H1 (cell line): ENCODE measurements around the gene UNC93A. TPM values are rescaled to one million over a fixed set of nuclear protein-coding genes. Genes with fewer than 3 reads are reported as not detected.

Experiments
- CTCF ChIA-PET: fragments of 300-600 bp; sonication (Branson Sonifier 250); formaldehyde crosslinking; loops from one replicate; lab custom pipeline; 2021; ENCODE audit not compliant: partially characterized antibody; lab: Charles Lee
- POLR2A ChIA-PET: fragments of 300-600 bp; sonication (Branson Sonifier 250); formaldehyde crosslinking; loops from one replicate; lab custom pipeline; 2021; ENCODE audit warnings: inconsistent platforms; ENCODE audit not compliant: partially characterized antibody; lab: Charles Lee
- DNase-seq, 2 experiments: peaks; one replicate each; pipeline versions ENCODE4 v3.0.0 to v3.0.0-alpha.2; 2010 to 2022; ENCODE audit warnings: low spot score in 2 of 2, low read depth in 1 of 2, mixed read lengths in 1 of 2
- FAIRE-seq: peaks from 2 replicates; lab custom pipeline; 2011; peaks lifted over from hg19 to GRCh38; lab: Jason Lieb, UNC
- H2AFZ ChIP-seq: 2 replicates; pipeline ENCODE4 v1.8.1; 2012; ENCODE audit warnings: low read length, inconsistent platforms
- H2AK5ac ChIP-seq: 2 replicates; pipeline ENCODE4 v1.6.1; 2013; ENCODE audit warnings: low read depth, low read length
- H2BK120ac ChIP-seq: replicated peaks from 2 replicates; pipeline ENCODE3; 2013; ENCODE audit warnings: low read depth, low read length, inconsistent platforms
- H2BK12ac ChIP-seq: 2 replicates; pipeline ENCODE4 v1.6.1; 2013; ENCODE audit warnings: low read depth, low read length
- H2BK15ac ChIP-seq: 2 replicates; pipeline ENCODE4 v1.6.1; 2013; ENCODE audit warnings: low read length
- H2BK20ac ChIP-seq: 2 replicates; pipeline ENCODE4 v1.6.1; 2013; ENCODE audit warnings: low read length
- H2BK5ac ChIP-seq: 2 replicates; pipeline ENCODE4 v1.6.1; 2013; ENCODE audit warnings: low read depth, low read length
- H3K14ac ChIP-seq: 2 replicates; pipeline ENCODE4 v1.6.1; 2013; ENCODE audit warnings: inconsistent platforms; ENCODE audit not compliant: insufficient read length
- H3K18ac ChIP-seq: 2 replicates; pipeline ENCODE4 v1.6.1; 2013; ENCODE audit warnings: low read length; ENCODE audit errors: extremely low read depth
- H3K23ac ChIP-seq: 2 replicates; pipeline ENCODE4 v1.6.1; 2013; ENCODE audit warnings: inconsistent platforms; ENCODE audit not compliant: insufficient read length
- H3K23me2 ChIP-seq: 2 replicates; pipeline ENCODE4 v1.6.1; 2013; ENCODE audit warnings: low read depth, low read length
- H3K27ac ChIP-seq: 2 replicates; pipeline ENCODE4 v1.6.1; 2011; ENCODE audit warnings: low read depth, low read length, inconsistent platforms
- H3K27me3 ChIP-seq, 4 experiments: replicated peaks in 1 of 4; 1 replicate in 1 of 4; 2 replicates in 3 of 4; pipeline versions ENCODE4 v1.6.1 to v1.8.1; 2011 to 2013; ENCODE audit warnings: low read length in 3 of 4, mild to moderate bottlenecking in 3 of 4, inconsistent platforms in 2 of 4, mixed read lengths in 2 of 4, moderate library complexity in 1 of 4; ENCODE audit not compliant: control insufficient read depth in 3 of 4, insufficient read depth in 3 of 4; ENCODE audit errors: extremely low read depth in 1 of 4
- H3K36me3 ChIP-seq, 4 experiments: 2 replicates each; pipeline versions ENCODE4 v1.6.1 to v1.8.1; 2011 to 2013; ENCODE audit warnings: mild to moderate bottlenecking in 4 of 4, low read length in 3 of 4, moderate library complexity in 2 of 4, control low read depth in 1 of 4, inconsistent platforms in 1 of 4; ENCODE audit not compliant: insufficient read depth in 4 of 4, control insufficient read depth in 2 of 4
- H3K4ac ChIP-seq: replicated peaks from 2 replicates; pipeline ENCODE3; 2013; ENCODE audit warnings: low read length, low read depth, mixed read lengths, inconsistent platforms; ENCODE audit not compliant: insufficient read length
- H3K4me1 ChIP-seq, 4 experiments: replicated peaks in 1 of 4; 1 replicate in 1 of 4; 2 replicates in 3 of 4; pipeline versions ENCODE4 v1.6.1 to v1.8.1; 2011 to 2013; ENCODE audit warnings: low read length in 3 of 4, inconsistent platforms in 2 of 4, mixed read lengths in 1 of 4; ENCODE audit not compliant: insufficient read depth in 4 of 4, control insufficient read depth in 3 of 4
- H3K4me2 ChIP-seq, 2 experiments: 2 replicates each; pipeline versions ENCODE4 v1.6.1 to v1.8.1; 2011 to 2013; ENCODE audit warnings: low read depth in 2 of 2, low read length in 2 of 2, control low read depth in 1 of 2, inconsistent platforms in 1 of 2, mild to moderate bottlenecking in 1 of 2; ENCODE audit not compliant: insufficient read depth in 1 of 2
- H3K4me3 ChIP-seq, 4 experiments: fragments of 200-600, 300-600 bp in 1 of 4; sonication (generic), shearing (Covaris generic), sonication (Bioruptor Twin) in 1 of 4; 2 replicates each; pipeline versions ENCODE4 v1.5.1 to v1.8.1; 2011 to 2016; ENCODE audit warnings: low read length in 4 of 4, low read depth in 3 of 4, control low read depth in 2 of 4, inconsistent platforms in 2 of 4, mild to moderate bottlenecking in 2 of 4, mixed read lengths in 1 of 4, moderate library complexity in 1 of 4; ENCODE audit not compliant: insufficient read depth in 2 of 4; ENCODE audit errors: extremely low read depth in 1 of 4
- H3K56ac ChIP-seq: replicated peaks from 2 replicates; pipeline ENCODE3; 2013; ENCODE audit warnings: low read depth, mild to moderate bottlenecking, mixed read lengths, low read length, inconsistent platforms; ENCODE audit not compliant: insufficient read length
- H3K79me1 ChIP-seq: 2 replicates; pipeline ENCODE4 v1.6.1; 2013; ENCODE audit warnings: low read depth, low read length, control low read depth
- H3K79me2 ChIP-seq, 2 experiments: 2 replicates each; pipeline versions ENCODE4 v1.6.1 to v1.8.1; 2012 to 2013; ENCODE audit warnings: low read length in 2 of 2, mild to moderate bottlenecking in 2 of 2, inconsistent platforms in 1 of 2; ENCODE audit not compliant: insufficient read depth in 2 of 2, control insufficient read depth in 1 of 2
- H3K9ac ChIP-seq, 4 experiments: replicated peaks in 1 of 4; 1 replicate in 1 of 4; 2 replicates in 3 of 4; pipeline versions ENCODE4 v1.6.1 to v1.8.1; 2011 to 2013; ENCODE audit warnings: low read depth in 3 of 4, low read length in 3 of 4, control low read depth in 2 of 4, mild to moderate bottlenecking in 2 of 4, moderate library complexity in 2 of 4, inconsistent platforms in 1 of 4; ENCODE audit errors: extremely low read depth in 1 of 4
- H3K9me3 ChIP-seq, 2 experiments: 2 replicates each; pipeline versions ENCODE4 v1.6.1 to v1.8.1; 2012 to 2013; ENCODE audit warnings: mild to moderate bottlenecking in 2 of 2, moderate library complexity in 2 of 2, control low read depth in 1 of 2, inconsistent platforms in 1 of 2, low read depth in 1 of 2, low read length in 1 of 2, mixed read lengths in 1 of 2; ENCODE audit not compliant: insufficient read depth in 2 of 2
- H4K20me1 ChIP-seq, 2 experiments: replicated peaks in 1 of 2; 2 replicates each; pipeline versions ENCODE3 to v1.8.1; 2011 to 2013; ENCODE audit warnings: inconsistent platforms in 2 of 2, low read length in 2 of 2, mild to moderate bottlenecking in 1 of 2; ENCODE audit not compliant: insufficient read depth in 2 of 2, control insufficient read depth in 1 of 2
- H4K5ac ChIP-seq: 2 replicates; pipeline ENCODE4 v1.6.1; 2013; ENCODE audit warnings: low read length, low read depth, mixed read lengths, inconsistent platforms; ENCODE audit not compliant: insufficient read length
- H4K8ac ChIP-seq: 2 replicates; pipeline ENCODE4 v1.8.0; 2013; ENCODE audit warnings: mild to moderate bottlenecking, moderate library complexity, low read length, inconsistent platforms; ENCODE audit not compliant: insufficient read depth; ENCODE audit errors: extremely low read depth
- H4K91ac ChIP-seq: replicated peaks from 2 replicates; pipeline ENCODE3; 2013; ENCODE audit warnings: low read length, mixed read lengths, inconsistent platforms; ENCODE audit not compliant: insufficient read length
- CTCF ChIP-seq, 3 experiments: IDR thresholded peaks; 1 replicate in 2 of 3; 2 replicates in 1 of 3; pipeline versions ENCODE4 v1.5.1 to v1.6.1; 2011; ENCODE audit warnings: low read length in 3 of 3, mild to moderate bottlenecking in 3 of 3, inconsistent platforms in 2 of 3, low read depth in 1 of 3, moderate library complexity in 1 of 3; ENCODE audit not compliant: insufficient read depth in 1 of 3; ENCODE audit errors: control extremely low read depth in 1 of 3
- EP300 ChIP-seq, 2 experiments: IDR thresholded peaks; 1 replicate in 1 of 2; 2 replicates in 1 of 2; pipeline ENCODE4 v1.6.1; 2011 to 2012; ENCODE audit warnings: low read depth in 2 of 2, low read length in 2 of 2, mild to moderate bottlenecking in 2 of 2, borderline replicate concordance in 1 of 2, inconsistent platforms in 1 of 2, moderate library complexity in 1 of 2
- EZH2 ChIP-seq: fragments of 200-600 bp; sonication (generic); IDR thresholded peaks from 2 replicates; pipeline ENCODE4 v1.7.1; 2012; ENCODE audit warnings: low read depth, mild to moderate bottlenecking, moderate library complexity, low read length, inconsistent platforms; ENCODE audit not compliant: severe bottlenecking
- GTF2F1 ChIP-seq: IDR thresholded peaks from 2 replicates; pipeline ENCODE4 v1.6.1; 2012; ENCODE audit warnings: low read depth, low read length, improper control_type of control experiment, borderline replicate concordance
- RAD21 ChIP-seq, 2 experiments: IDR thresholded peaks in 1 of 2; conservative IDR thresholded peaks in 1 of 2; 2 replicates each; pipeline ENCODE4 v1.6.1; 2011; ENCODE audit warnings: low read depth in 2 of 2, low read length in 2 of 2, improper control_type of control experiment in 1 of 2, inconsistent platforms in 1 of 2, mild to moderate bottlenecking in 1 of 2, moderate library complexity in 1 of 2
- RFX5 ChIP-seq: IDR thresholded peaks from 2 replicates; pipeline ENCODE4 v1.6.1; 2011; ENCODE audit warnings: low read depth, low read length, improper control_type of control experiment, borderline replicate concordance
- RXRA ChIP-seq: IDR thresholded peaks from 2 replicates; pipeline ENCODE4 v1.6.1; 2011; ENCODE audit warnings: low read depth, mild to moderate bottlenecking, low read length, moderate library complexity; ENCODE audit not compliant: insufficient read depth
- TBP ChIP-seq: IDR thresholded peaks from 2 replicates; pipeline ENCODE4 v1.6.1; 2011; ENCODE audit warnings: low read depth, low read length, improper control_type of control experiment
- WGBS, 2 experiments: shearing (Covaris generic) in 1 of 2; methylation state at CpG; one replicate each; pipeline versions ENCODE4 v1.1.6 to v1.1.7; 2013 to 2015; ENCODE audit warnings: low lambda C conversion rate in 2 of 2, mixed read lengths in 2 of 2, inconsistent platforms in 1 of 2, low coverage in 1 of 2, missing lambda C conversion rate in 1 of 2; ENCODE audit not compliant: insufficient replicate concordance in 2 of 2, insufficient coverage in 1 of 2, insufficient read length in 1 of 2; ENCODE audit errors: extremely low coverage in 1 of 2, missing lambda C conversion rate in 1 of 2; 5-methylcytosine and 5-hydroxymethylcytosine counted together
- polyA plus RNA-seq, 7 experiments: library from polyadenylated mRNA; depleted of rRNA in 3 of 7; stranded (reverse) in 5 of 7; unstranded in 2 of 7; fragments of >200 nt in 5 of 7; fragments of 200-250 nt in 2 of 7; gene quantifications; 1 replicate in 5 of 7; 2 replicates in 1 of 7; 4 replicates in 1 of 7; pipeline versions ENCODE4 v1.2.1 to v1.2.3, GENCODE V29; 2011 to 2013; ENCODE audit warnings: missing spikeins in 2 of 7, mixed read lengths in 2 of 7
- total RNA-seq: library from RNA; stranded (reverse); fragmentation: NEBNext Ultra II Directional; extraction: Animal tissue kit (Norgen Biotek cat#: 25700); gene quantifications from 2 replicates; pipeline ENCODE4 v1.2.1, GENCODE V29; 2021

The UNC93A gene
- total and polyA plus RNA-seq, 2 of the 8 experiments (the other 6 are each of a cell fraction or from before 2014, with no cell fraction given): 0.39 TPM; not detected in 1

GRCh38 chr6:167306401-167306998, 15.4 kb downstream of the UNC93A start:
- Histone ChIP-seq H3K79me1 (no peaks in the 10 kb centered on the region), H3K27me3 (peaks cover 0 to 2% (median 0%) of the 10 kb centered on the region in 4 experiments; a peak in 2 of 7 replicates), H3K4ac (no peak overlapping the region), H3K23ac (no peak overlapping the region), H2BK5ac (peak overlapping the region; percentile 22; the same call in 1 of the 2 replicates), H3K4me1 (peaks cover 0 to 21% (median 6%) of the 10 kb centered on the region in 4 experiments; a peak in 6 of 7 replicates), H4K91ac (peak overlapping the region; percentile 88), H2AFZ (no peak overlapping the region), H2BK12ac (peak overlapping the region; percentile 94; the same call in 1 of the 2 replicates), H2BK20ac (peak overlapping the region; percentile 80; the same call in 1 of the 2 replicates), H3K18ac (no peak overlapping the region; the same call in 1 of the 2 replicates), H2BK120ac (no peak overlapping the region), H3K27ac (no peak overlapping the region), H3K4me2 (no peak overlapping the region), H3K9ac (no peak overlapping the region), H3K9me3 (peaks cover 3% of the 10 kb centered on the region in 2 experiments; a peak in 2 of 4 replicates), H3K23me2 (0 out of 2 replicates have a peak, but pooled peaks cover 1% of the 10 kb centered on the region), H3K4me3 (no peak overlapping the region), H3K36me3 (no peaks in the 10 kb centered on the region), H2BK15ac (0 out of 2 replicates have a peak overlapping the region, but pooled peaks have one; percentile 53), H3K79me2 (no peaks in the 10 kb centered on the region), H4K20me1 (no peaks in the 10 kb centered on the region), H3K14ac (no peak overlapping the region), H4K8ac (no peak overlapping the region), H2AK5ac (peak overlapping the region; percentile 75), H4K5ac (no peak overlapping the region), H3K56ac (no peak overlapping the region)
- DNase-seq (no peak), FAIRE-seq (no peak)
- ChIA-PET POLR2A (no interaction called here), CTCF (interaction anchor here (0.7 to 1.9 kb wide), 4 partner anchors 22 to 68 kb away, joined by 3 to 6 read pairs (median 5); no protein-coding TSS in a partner anchor)
- WGBS, 2 experiments: 87% methylated on average over 15 of the region's 15 CpGs; no CpG with 5 or more reads in 1 of the 2 experiments
- TF ChIP-seq RFX5 (no peak), CTCF (IDR thresholded peaks at IDR 0.05; ENCODE audit: control extremely low read depth in 1 of 3, insufficient read depth in 1 of 3, low read depth in 1 of 3, low read length in 3 of 3) (no peak), EP300 (IDR thresholded peaks at IDR 0.05; ENCODE audit: borderline replicate concordance in 1 of 2, low read depth in 2 of 2, low read length in 2 of 2) (no peak), RAD21 (IDR thresholded peaks at IDR 0.05 in 1 of 2, conservative IDR thresholded peaks at IDR 0.05 in 1 of 2; ENCODE audit: low read depth in 2 of 2, low read length in 2 of 2) (no peak), GTF2F1 (no peak), TBP (no peak), EZH2 (no peak), RXRA (no peak)
